Testis (tissue), 2 donors: ENCODE data around the gene DHRS3.

Experiments used
- CTCF ChIP-seq, 3 experiments: fragments of 450-650 bp in 2 of 3; fragments of 200-600 bp in 1 of 3; sonication (generic) in 1 of 3; IDR thresholded peaks; one replicate each; pipeline ENCODE4 v1.5.1; 2016 to 2019; ENCODE audit warnings: antibody characterized with exemption in 3 of 3, mild to moderate bottlenecking in 2 of 3, moderate library complexity in 1 of 3
- POLR2A ChIP-seq: fragments of 450-650 bp; IDR thresholded peaks from one replicate; pipeline ENCODE4 v1.6.1; 2017; ENCODE audit warnings: antibody characterized with exemption, mild to moderate bottlenecking, moderate library complexity

- no peak for TF ChIP-seq CTCF (IDR thresholded peaks at IDR 0.05)
- TF ChIP-seq POLR2A = no peak
Measured at GRCh38 chr1:12596007-12596821, 21.8 kb downstream of the DHRS3 start.
